ENCODE measurements around the gene HLA-F.

HLA-F gene

GRCh38 chr6:29680904-29681303 is 42.3 kb upstream of the HLA-F start, which contains the start of gene ZFP57:
TSS of gene ZFP57 (minus strand) at chr6:29681152. CDS start at chr6:29677003, 4,149 bp downstream.
- no peak within 1 kb of the TSS for H3K4me3 ChIP-seq (ENCODE audit: low read depth, low read length)
- DNase-seq (ENCODE audit: low read depth), result no peak
- TF ChIP-seq CTCF (conservative IDR thresholded peaks at IDR 0.05; ENCODE audit: low read depth, low read length), result no peak

- DNase-seq (ENCODE audit: low read depth), result no peak
These were observed 41.4 kb upstream of the HLA-F start for GRCh38 chr6:29681811-29682210.

GRCh38 chr6:29685718-29686326 is 37.4 kb upstream of the HLA-F start:
- no peak overlapping the region for H3K4me3 ChIP-seq (ENCODE audit: low read depth, low read length)
- TF ChIP-seq CTCF (conservative IDR thresholded peaks at IDR 0.05; ENCODE audit: low read depth, low read length), result peak; percentile 18
- DNase-seq (ENCODE audit: low read depth), result no peak

More at GRCh38 chr6:29681811-29682210, 41.4 kb upstream of the HLA-F start:
- no peak overlapping the region for H3K4me3 ChIP-seq (ENCODE audit: low read depth, low read length)
- no peak for TF ChIP-seq CTCF (conservative IDR thresholded peaks at IDR 0.05; ENCODE audit: low read depth, low read length)

GRCh38 chr6:29694637-29695036 is 28.6 kb upstream of the HLA-F start:
- DNase-seq (ENCODE audit: low read depth), result no peak

GRCh38 chr6:29696147-29697125 is 26.8 kb upstream of the HLA-F start:
- H3K4me3 ChIP-seq (ENCODE audit: low read depth, low read length), result no peak overlapping the region
- DNase-seq (ENCODE audit: low read depth), result peak; percentile 34
- peak; percentile 75 for TF ChIP-seq CTCF (conservative IDR thresholded peaks at IDR 0.05; ENCODE audit: low read depth, low read length)

More at GRCh38 chr6:29694637-29695036, 28.6 kb upstream of the HLA-F start:
- no peak overlapping the region for H3K4me3 ChIP-seq (ENCODE audit: low read depth, low read length)
- no peak for TF ChIP-seq CTCF (conservative IDR thresholded peaks at IDR 0.05; ENCODE audit: low read depth, low read length)

- peak; percentile 13 for DNase-seq (ENCODE audit: low read depth)
- TF ChIP-seq CTCF (conservative IDR thresholded peaks at IDR 0.05; ENCODE audit: low read depth, low read length), result peak; percentile 57
- H3K4me3 ChIP-seq (ENCODE audit: low read depth, low read length), result no peak overlapping the region
These were observed 20.6 kb upstream of the HLA-F start for GRCh38 chr6:29702519-29703103.
